Left hindlimb (tissue), 1 donor: ENCODE data around the gene ALDH1L2.
"Not testable (repeated sequence)": the region's sequence is repeated elsewhere in the genome, so short reads cannot be mapped to it uniquely, and the experiment has no call there.

Source experiments
- DNase-seq: peaks from one replicate; pipeline ENCODE4 v3.0.0-alpha.2; 2018

Gene ALDH1L2

DNA sequence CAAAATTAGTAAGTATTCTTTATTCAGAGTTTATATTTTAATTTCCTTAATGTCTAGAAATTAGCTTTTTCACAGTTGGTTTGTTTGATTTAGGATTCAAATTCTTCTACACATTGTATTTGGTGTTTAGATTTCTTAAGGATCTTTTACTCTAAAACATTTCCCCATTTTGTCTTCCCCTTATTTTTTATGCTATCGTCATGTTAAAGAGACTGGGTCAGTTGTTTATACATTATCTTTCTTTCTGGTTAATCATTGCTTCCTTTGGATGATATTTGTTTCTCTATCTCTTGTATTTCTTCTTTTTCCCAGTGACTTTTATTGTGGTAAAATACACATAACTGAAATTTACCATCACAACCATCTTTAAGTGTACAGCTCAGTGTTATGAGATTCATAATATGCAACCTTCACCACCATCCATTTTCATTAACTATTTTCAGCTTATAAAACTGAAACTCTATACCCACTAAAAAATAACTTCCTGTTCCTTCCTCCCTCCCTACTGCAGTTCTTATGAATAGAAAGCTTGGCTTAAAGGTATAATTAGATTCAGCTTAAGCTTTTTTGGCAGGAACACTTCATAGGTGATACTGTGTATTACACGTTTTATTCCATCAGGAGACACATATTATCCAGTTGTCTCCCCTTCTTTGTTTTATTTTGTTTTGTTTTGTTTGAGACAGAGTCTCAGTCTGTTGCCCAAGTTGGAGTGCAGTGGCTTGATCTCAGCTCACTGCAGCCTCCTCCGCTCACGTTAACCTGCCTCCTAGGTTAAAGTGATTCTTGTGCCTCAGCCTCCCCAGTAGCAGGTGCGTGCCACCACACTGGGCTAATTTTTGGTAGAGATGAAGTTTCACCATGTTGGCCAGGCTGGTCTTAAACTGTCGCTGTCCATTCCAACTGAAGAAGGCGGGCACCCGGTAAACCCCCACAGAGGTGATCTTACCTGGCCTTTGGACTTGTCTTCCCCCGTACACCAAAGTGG, 53.1 kb downstream of the ALDH1L2 start:
- DNase-seq, result no peak

DNA sequence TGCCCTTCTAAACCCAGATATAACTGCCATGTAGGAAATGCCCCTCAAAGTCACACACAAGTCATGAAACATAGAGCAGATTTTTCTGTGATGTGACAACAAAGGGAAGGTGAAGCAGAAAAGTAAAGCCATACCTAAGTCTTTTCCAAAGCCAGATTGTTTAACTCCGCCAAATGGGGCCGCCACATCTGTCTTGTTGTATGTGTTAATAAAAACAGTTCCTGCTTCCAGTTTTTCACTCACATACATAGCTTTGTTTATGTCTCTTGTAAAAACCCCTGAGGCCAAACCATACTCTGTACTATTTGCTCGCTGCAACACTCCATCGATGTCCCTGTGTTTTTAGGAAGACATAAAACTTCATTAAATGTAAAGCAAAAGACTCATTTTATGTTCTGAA, 57.8 kb downstream of the ALDH1L2 start:
- no peak for DNase-seq

DNA sequence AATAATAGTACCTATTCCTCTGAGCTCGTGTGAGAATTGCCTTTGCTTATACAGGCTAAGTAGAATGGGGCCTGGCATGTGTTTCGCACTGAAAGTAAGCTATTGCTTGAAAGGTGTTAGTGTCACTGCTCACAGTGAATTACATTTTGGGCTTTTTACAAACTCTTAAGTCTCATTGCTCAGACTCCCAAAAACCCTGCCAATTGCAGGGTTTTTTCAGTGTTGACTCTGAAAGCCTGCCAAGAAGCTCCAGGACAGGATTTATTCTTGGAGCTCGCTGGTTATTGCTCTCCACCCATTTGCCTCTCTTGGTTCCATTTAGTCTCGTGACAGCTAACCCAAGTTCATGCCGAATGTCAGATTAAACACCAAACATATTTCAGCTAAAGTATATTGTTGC, 58.4 kb downstream of the ALDH1L2 start:
- DNase-seq, result peak; percentile 84

DNA sequence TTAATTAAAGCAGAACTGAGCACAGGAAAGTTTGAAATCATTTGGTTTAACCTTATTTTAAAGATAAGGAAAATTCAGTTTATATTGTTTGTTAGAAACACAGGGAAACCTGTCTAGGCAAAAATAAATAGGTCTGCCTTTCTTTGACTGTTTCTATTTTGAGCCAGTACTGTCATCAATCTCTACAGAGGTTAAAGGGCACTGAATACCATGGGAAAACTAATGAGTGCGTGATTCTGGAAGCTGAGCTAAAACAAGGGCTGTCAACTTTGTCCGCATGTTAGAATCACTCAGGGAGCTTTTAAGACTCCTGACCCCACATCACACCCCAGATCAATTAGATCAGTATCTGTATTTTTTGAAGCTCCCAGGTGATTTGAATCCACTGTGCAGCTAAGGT, 59.3 kb downstream of the ALDH1L2 start:
- DNase-seq, result no peak

DNA sequence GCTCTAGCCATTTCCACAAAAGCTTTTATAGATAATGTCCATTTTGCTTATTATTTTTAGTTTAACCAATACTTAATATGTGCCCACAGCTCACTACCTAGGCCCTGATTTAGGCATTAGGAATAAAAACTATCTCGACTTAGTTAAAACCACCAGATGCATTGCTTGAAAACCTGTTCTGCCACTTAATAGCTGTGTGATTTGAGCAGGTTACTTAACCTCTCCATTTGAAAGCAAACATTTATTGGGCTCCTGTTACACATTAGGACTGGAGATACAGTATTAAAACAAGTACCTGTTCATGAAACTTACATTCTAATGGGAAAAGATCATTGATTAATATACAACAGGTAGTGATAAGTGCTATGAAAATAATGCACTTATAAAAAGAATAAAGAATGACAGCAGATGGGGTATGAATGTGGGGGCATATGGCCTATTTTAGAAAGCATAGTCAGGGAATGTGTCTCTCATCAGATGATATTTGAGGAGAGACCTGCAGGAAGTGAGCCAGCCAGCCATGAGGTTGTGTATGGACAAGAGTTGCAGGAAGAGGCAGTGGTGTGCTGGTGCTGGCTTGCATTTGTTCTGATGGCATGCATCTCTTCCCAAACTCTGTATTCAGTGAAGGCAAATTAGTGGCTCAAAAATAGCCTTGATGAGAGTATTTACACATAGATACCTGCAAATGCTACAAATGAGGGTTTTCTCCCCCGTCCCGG, 63.9 kb downstream of the ALDH1L2 start:
- DNase-seq, result no peak

DNA sequence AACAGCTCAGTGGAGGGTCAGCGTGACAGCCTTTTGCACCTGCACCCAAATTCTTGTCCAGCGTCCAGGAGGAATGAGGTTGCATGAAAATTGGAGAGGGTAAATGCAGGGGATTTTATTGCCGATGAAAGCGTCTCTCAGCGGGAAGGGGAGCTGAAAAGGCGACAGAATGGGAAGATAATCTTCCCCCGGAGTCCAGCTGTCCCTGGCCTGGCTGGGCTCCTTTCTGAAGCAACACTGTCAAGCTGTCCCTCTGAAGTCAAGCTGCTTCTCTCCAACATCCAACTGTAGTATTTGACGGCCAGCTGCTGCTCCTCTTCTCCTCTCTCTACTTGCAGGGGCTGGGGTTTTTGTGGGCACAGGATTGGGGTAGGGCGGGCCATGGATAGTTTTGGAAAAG, 65.5 kb downstream of the ALDH1L2 start:
- no peak for DNase-seq

DNA sequence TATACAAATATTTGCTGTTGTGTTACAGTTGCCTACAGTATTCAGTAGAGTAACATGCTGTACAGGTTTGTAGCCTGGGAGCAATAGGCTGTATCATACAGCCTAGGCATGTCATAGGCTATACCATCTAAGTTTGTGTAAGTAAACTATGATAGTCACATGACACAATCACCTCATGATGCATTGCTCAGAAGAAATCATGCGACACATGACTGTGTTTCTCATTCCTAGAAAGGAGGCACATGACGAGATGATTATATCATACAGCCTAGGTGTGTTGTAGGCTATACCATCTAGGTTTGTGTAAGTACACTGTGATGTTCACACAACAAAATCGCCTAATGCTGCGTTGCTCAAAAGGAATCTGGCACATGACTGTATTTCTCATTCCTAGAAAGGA, 66.2 kb downstream of the ALDH1L2 start:
- no peak for DNase-seq

DNA sequence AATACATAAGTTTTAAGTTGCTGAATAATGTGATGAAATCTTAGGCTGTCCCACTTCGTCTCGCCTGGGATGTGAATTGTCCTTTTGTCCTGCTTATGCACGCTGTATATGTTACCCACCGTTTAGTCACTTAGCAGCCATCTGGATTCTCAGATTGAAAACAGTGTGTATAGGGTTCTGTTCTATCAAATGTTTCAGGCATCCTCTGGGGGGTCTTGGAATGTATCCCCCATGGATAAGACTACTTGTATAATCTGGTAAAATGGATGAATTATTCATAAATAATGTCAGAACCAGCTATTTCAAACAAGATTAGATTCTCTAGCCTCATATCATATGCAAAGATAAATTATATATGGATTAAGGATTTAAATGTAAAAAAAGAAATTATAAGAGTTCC, 68.7 kb downstream of the ALDH1L2 start:
- DNase-seq, result no peak

DNA sequence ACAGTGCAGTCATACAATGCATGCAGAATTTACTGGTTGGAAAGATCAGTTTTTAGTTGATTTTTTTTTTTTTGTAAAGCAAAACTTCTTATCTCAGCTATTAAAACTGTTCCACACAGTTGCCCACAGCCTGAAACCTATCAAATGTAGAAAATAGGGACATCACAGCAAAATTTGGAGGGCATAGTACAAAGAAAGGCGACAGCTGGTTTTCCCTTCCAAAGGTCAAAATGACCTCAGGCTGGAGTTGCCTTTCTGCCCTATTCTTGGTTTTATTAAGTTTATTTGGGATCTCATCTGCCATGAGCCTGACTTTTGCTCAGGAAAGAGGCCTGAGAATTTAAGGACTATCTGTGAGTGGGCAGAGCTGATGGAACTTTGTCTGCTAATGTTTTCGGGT, 69.7 kb downstream of the ALDH1L2 start:
- no peak for DNase-seq

DNA sequence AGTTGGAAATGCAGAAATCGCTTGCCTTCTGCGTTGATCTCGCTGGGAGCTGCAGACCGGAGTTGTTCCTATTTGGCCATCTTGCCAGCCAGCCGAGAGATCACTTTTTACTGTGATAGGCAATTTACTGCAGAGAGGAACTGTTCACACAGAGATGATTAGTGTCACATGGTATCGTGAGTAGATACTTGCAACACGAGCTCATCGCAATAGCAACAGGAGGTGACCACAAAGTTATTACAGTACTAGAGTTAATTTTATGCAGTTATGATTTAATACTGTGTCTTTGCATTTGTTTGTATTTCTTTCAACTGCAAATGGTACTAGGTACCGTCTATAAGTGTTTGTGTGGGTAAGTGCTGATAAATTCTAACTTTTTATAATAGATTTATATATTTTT, 70.4 kb downstream of the ALDH1L2 start:
- DNase-seq, result no peak

DNA sequence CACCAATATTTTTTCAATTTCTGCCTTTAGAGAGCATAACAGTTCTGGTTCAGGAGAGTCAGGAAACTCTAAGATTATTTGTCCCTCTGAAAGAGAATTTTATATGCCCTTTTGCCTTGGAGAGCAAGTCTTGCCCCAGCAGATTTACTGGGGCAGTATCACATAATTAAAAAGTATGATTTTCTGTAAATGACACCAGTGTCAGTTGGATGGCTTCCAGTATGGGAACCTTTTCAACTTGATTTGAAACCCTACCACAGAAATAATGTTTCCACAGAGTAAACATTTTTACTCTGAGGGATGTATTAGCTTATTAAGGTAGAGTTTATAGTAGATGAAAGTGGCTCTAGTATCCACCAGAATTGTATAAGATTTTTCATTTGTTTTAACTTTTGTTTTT, 82.8 kb downstream of the ALDH1L2 start:
- DNase-seq, result no peak

DNA sequence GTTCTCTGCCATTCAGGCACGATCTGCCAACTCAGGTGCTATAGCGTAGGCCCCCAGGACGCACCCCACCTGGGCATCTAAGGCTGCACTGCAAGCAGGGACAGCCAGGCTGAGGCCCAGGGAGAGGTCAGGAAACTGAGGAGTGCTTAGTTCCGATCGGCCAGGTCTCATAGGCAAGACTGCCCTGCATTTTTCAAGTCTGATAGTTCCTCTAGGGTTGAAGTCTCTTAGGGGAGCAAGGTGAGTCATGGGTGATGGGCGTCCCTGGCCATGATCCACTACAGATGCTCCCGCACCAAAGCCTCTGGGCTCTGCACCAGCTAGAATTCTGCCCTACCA, 84.9 kb downstream of the ALDH1L2 start:
- no peak for DNase-seq

DNA sequence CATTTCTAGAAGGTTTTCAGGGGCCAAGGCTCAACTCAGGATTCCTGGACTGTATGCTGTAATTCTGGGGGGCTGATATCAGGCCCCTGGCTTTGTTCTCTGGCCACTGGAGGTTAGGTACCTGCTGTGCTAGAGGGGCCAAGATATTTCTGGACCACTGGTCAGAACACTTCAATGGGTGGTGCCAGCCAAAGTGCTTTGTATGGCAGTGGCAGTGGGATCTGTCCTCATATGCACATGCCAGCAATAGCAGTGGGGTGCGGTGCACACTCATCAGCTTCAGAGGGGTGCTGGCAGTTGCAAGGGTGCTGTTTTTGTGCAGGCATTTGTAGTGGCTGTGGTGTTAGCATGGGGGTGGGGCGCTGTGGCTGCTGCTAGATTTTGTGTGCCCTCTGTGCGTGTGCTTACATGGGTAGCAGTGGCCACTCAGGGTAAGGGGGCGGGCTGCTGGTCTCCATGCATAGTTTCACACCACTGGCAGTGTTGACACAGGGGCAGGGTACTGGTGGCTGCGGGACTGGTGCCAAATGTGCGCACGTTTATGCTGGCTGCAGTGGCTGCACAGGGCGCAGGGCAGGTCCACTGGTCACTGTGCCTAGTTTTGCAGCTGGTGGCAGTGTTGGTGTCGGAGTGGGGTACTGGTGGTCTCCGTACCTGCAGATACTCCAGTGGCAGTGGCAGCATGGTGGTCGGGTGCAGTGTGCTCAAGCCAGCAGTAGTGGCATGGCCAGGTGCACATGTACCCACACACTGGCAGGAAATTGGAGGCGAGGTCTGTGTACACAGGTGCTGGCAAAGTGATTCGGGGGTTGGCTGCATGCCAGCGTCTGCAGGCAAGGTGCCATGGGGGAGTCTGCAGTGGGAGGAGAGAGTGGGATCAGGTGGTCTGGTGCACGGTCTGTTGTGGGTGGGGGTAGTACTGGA, 85.6 kb downstream of the ALDH1L2 start:
- DNase-seq, result no peak

DNA sequence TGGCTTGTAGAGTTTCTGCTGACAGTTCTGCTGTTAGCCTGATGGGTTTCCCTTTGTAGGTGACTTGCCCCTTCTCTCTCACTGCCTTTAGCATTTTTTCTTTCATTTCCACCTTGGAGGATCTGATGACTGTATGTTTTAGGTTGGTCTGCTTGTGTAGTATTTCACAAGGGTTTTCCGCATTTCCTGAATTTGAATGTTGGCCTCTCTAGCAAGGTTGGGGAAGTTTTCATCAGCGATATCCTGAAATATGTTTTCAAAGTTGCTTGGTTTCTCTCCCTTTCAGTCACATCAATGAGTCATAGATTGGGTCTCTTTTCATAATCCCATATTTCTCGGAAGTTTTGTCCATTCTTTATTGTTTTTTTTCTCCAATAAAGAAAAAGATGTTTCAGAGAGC, 86.7 kb downstream of the ALDH1L2 start:
- DNase-seq, result no peak

DNA sequence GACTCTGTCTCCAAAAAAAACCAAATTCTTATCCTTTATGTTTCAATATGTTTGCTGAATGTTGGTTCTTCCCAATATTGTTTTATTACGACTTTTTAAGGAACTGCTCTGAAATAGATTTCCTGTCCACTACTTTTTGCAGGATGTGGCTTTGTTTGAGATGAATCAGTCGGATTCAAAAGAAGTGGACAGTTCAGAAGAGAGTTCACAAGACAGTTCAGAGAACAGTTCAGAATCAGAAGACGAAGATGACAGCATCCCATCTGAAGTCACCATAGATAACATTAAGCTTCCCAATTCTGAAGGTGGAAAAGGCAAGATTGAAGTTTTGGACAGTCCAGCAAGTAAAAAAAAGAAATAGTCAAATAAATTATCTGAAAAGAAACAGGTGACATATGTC, 89.9 kb downstream of the ALDH1L2 start:
- DNase-seq, result no peak

DNA sequence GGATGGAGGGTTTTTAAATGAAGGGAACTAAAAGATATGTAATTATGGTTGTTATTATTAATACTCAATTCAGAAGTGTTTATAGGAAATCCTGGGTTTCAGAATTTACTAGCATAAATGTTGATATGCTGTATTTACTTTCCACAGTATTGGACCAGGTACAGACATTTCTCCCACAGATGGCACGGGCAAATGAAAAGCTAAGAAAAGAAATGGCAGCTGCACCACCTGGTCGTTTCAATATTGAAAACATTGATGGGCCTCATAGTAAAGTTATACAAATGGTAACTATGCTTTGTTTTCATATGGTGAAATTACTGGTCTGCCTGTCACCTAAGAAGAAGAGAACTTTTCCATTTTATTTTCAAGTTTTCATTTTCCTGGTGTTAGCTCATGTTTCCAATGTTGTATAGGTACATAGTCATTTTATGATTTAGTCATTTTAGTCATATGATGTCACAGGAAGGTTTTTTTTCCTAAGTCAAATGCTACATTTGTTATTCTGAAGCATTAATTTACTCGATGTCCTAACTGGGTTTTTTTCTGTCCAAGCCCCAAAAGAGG, 92.6 kb downstream of the ALDH1L2 start:
- DNase-seq, result no peak

DNA sequence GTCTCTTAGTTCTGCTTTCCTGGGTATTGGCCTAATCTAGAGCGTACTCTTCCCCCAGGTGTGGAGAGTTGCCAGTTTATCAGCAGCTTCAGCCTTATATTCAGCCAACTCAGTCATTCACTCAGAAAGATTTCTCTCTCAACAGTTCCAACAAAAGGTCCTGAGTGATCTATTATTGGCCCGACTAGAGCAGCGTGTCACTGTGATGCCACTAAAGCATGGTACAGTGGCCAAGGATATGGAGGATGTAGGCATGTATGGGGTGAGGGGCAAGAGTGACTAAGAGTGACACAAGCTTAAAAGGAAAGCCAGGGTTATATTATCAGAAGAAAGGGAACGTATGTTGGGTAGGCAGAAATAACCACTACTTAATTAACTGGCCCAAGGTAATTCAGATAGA, 93.3 kb downstream of the ALDH1L2 start:
- DNase-seq, result no peak

DNA sequence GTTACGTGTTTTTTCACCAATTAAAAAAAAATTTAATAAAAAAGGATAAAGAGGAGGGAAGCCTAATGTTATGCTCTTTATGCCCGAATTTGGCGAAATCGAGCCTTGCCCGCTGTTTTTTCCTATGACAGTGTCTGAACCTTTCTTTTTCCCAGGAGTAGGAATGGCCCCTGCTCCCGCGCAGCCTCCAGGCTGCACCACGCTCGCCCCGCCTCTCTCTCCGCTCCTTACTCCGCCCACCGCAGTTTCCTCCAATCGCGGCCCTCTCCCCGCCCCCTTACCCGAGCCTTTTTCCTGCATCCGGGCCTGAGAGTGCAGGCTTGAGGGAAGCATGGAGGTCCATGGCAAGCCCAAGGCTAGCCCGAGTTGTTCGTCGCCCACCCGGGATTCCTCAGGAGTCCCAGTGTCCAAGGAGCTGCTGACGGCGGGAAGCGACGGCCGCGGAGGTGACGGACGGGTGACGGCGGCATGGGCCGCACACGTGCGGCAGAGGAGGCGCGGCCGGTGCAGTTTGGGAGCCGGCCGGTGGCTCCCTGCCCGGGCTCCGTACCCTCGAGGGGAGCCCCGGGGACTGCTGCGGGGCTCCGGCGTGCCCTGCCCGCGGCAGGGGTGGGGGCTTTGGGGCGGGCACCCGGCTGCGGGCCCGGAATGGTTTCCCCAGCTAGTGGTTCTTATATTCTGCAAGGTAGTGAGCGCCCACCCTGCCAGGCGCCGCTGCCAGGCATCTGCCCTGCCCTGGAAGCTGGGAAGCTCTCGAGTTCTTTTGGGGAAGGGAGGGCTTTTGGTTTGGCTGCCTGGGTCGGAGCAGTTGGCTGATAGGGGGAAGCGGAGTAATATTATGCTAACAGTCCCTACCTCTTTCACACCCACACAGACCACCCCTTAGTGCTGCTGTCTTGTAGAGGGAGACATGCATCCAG, 98.0 kb downstream of the ALDH1L2 start, which contains the start of gene NOPCHAP1:
TSS of gene NOPCHAP1 (plus strand) at position 295 of the 920 bp plus-strand sequence. CDS start at position 332, 37 bp downstream.
- peak; percentile 93 for DNase-seq

DNA sequence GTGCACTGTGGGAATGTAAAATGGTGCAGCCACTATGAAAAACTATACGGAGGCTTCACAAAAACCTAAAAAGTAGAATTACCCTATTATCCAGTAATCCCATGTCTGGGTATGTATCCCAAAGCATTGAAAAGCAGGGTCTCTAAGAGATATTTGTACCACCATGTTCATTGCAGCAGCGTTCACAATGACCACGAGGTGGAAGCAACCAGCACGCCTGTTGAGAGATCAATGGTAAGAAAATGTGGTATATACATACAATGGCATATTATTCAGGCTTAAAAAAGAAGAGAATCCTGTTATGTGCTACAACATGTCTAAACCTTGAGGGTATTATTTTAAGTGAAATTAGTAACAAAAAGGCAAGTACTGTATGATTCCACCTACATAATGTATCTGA, 99.1 kb downstream of the ALDH1L2 start:
- no peak for DNase-seq

DNA sequence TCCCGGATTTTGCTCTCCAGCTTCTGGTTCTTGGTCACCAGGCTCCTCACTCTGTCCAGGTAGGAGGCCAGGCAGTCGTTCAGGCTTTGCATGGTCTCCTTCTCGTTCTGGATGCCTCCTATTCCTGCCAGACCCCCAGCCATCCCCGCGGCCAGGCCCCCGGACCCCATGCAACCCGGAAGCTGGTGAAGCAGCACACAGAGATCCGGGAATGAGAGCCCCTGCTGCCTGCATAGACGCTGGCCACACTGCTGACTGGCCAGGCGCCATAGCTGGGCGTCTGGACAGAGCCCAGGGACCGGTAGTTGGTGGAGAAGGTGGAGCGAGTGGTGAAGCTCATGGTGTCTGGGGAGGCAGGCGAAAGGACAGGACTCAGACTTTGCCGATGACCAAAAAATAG, 106.6 kb downstream of the ALDH1L2 start:
- not testable (repeated sequence) for DNase-seq

DNA sequence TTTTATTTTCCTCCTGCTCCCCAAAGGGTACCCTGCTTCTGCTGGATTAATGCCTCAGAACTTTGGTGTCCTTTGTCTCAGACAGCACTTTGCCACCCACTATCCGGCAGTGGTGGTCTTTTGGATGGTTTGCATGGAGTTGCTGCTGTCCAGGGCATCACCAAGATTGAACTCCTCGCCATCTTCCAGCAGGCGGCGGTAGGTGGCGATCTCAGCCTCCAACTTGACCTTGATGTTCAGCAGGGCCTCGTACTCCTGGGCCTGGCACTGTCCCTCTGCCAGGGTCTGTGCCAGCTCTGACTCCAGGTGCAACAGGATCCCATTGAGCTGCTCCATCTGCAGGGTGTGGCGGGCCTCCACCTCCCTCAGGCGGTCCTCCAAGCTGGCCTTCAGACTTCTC, 107.6 kb downstream of the ALDH1L2 start:
- DNase-seq, result no peak
